Measurements from ENCODE around the gene TRIM52. TPM values are rescaled to one million over a fixed set of nuclear protein-coding genes. Genes with fewer than 3 reads are reported as not detected.

TRIM52 gene
- total RNA-seq, 2 donors from 2014 or later = 9.8 to 13.5 TPM

- Histone ChIP-seq H3K36me3 (no peaks in the 10 kb centered on the region), H3K27ac (no peak overlapping the region)
- intact Hi-C loops (cut with DNase I) = loop anchor here (10.0 kb wide), 1 partner anchor 80 kb away; no protein-coding TSS in a partner anchor
Measured at GRCh38 chr5:181265092-181265671, 4.2 kb upstream of the TRIM52 start.

DNA sequence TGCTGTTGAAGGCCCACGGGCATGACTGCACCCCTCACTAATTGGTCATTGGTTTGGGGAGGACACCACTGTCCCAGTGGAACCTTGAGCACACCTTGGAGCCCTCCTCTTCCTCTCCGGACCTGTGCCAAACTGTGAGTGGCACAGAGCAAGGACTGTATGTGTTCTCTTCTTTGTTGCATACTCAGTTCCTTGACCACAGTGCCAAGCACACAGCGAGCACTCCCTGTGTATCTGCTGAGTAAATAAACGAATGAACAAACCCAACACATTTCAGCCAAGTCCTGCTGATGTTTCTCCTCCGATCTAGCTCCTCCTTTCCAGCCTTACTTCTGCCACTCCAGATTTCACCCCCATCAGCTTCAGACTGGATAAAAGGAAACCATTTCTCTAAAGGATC lies 2.7 kb upstream of the TRIM52 start:
- H3K4me1 ChIP-seq = no peaks in the 10 kb centered on the region
- intact Hi-C loops (cut with DNase I) = loop anchor here (10.0 kb wide), 1 partner anchor 79 kb away; no protein-coding TSS in a partner anchor
- H3K9ac ChIP-seq (ENCODE audit: low read depth in 2 of 2, low read length in 2 of 2) = no peak overlapping the region
- H3K9me3 ChIP-seq = no peaks in the 10 kb centered on the region
- H3K36me3 ChIP-seq = no peaks in the 10 kb centered on the region
- no peak overlapping the region for H3K4me3 ChIP-seq
- TF ChIP-seq, protein P1, sequence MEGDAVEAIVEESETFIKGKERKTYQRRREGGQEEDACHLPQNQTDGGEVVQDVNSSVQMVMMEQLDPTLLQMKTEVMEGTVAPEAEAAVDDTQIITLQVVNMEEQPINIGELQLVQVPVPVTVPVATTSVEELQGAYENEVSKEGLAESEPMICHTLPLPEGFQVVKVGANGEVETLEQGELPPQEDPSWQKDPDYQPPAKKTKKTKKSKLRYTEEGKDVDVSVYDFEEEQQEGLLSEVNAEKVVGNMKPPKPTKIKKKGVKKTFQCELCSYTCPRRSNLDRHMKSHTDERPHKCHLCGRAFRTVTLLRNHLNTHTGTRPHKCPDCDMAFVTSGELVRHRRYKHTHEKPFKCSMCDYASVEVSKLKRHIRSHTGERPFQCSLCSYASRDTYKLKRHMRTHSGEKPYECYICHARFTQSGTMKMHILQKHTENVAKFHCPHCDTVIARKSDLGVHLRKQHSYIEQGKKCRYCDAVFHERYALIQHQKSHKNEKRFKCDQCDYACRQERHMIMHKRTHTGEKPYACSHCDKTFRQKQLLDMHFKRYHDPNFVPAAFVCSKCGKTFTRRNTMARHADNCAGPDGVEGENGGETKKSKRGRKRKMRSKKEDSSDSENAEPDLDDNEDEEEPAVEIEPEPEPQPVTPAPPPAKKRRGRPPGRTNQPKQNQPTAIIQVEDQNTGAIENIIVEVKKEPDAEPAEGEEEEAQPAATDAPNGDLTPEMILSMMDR (IDR thresholded peaks at IDR 0.05) = no peak
- H3K27ac ChIP-seq = no peak overlapping the region
- DNase-seq = no peak
- no peaks in the 10 kb centered on the region for H3K27me3 ChIP-seq

More at GRCh38 chr5:181265092-181265671, 4.2 kb upstream of the TRIM52 start:
- Histone ChIP-seq H3K4me3 (no peak overlapping the region), H3K9ac (ENCODE audit: low read depth in 2 of 2, low read length in 2 of 2) (no peak overlapping the region), H3K9me3 (no peaks in the 10 kb centered on the region), H3K4me1 (no peaks in the 10 kb centered on the region), H3K27me3 (no peaks in the 10 kb centered on the region)
- TF ChIP-seq, protein P1 (IDR thresholded peaks at IDR 0.05) = no peak
- DNase-seq = no peak

- intact Hi-C loops (cut with DNase I) = loop anchor here (10.0 kb wide), 1 partner anchor 77 kb away; no protein-coding TSS in a partner anchor
- TF ChIP-seq, protein P1 (IDR thresholded peaks at IDR 0.05) = no peak
Measured at GRCh38 chr5:181261320-181262049, 542 bp upstream of the TRIM52 start.

GRCh38 chr5:181259974-181260719 lies 796 bp downstream of the TRIM52 start:
- TF ChIP-seq, protein P1 (IDR thresholded peaks at IDR 0.05) = no peak
- peak overlapping the region; percentile 100 for H3K27ac ChIP-seq
- H3K9ac ChIP-seq (ENCODE audit: low read depth in 2 of 2, low read length in 2 of 2) = peak overlapping the region; percentile 99
- H3K27me3 ChIP-seq = no peaks in the 10 kb centered on the region
- H3K4me1 ChIP-seq = no peaks in the 10 kb centered on the region
- intact Hi-C loops (cut with DNase I) = loop anchor here (10.0 kb wide), 1 partner anchor 75 kb away; no protein-coding TSS in a partner anchor
- no peak for DNase-seq
- H3K36me3 ChIP-seq = no peaks in the 10 kb centered on the region
- peak overlapping the region; percentile 95 for H3K4me3 ChIP-seq
- H3K9me3 ChIP-seq = no peaks in the 10 kb centered on the region

More at GRCh38 chr5:181261320-181262049, 542 bp upstream of the TRIM52 start:
- Histone ChIP-seq H3K4me1 (no peaks in the 10 kb centered on the region), H3K36me3 (no peaks in the 10 kb centered on the region), H3K27ac (peak overlapping the region; percentile 100), H3K9me3 (no peaks in the 10 kb centered on the region), H3K9ac (ENCODE audit: low read depth in 2 of 2, low read length in 2 of 2) (peak overlapping the region; percentile 99), H3K4me3 (peak overlapping the region; percentile 95), H3K27me3 (no peaks in the 10 kb centered on the region)
- peak; percentile 84 for DNase-seq

GRCh38 chr5:181259283-181259682 lies 1.7 kb downstream of the TRIM52 start:
- no peaks in the 10 kb centered on the region for H3K4me1 ChIP-seq
- no peaks in the 10 kb centered on the region for H3K9me3 ChIP-seq
- DNase-seq = no peak
- H3K4me3 ChIP-seq = peak overlapping the region; percentile 95
- H3K27ac ChIP-seq = no peak overlapping the region
- H3K27me3 ChIP-seq = no peaks in the 10 kb centered on the region
- peak overlapping the region; percentile 99 for H3K9ac ChIP-seq (ENCODE audit: low read depth in 2 of 2, low read length in 2 of 2)
- TF ChIP-seq, protein P1 (IDR thresholded peaks at IDR 0.05) = no peak
- H3K36me3 ChIP-seq = no peaks in the 10 kb centered on the region
- intact Hi-C loops (cut with DNase I) = no loop called here
